DOHH2 (cell line): ENCODE measurements around the gene FASTKD1.
"Not testable (repeated sequence)": the region's sequence is repeated elsewhere in the genome, so short reads cannot be mapped to it uniquely, and the experiment has no call there.

Source experiments
- H3F3A ChIP-seq: fragments of 200-600 bp; sonication (generic), shearing (Covaris generic); 2 replicates; pipeline ENCODE4 v1.6.0; 2016; ENCODE audit warnings: antibody characterized with exemption, mild to moderate bottlenecking; ENCODE audit not compliant: control insufficient read depth, insufficient read depth
- H3K27ac ChIP-seq: fragments of 200-600 bp; sonication (generic); 2 replicates; pipeline ENCODE4 v1.5.1; 2014; ENCODE audit warnings: low read depth, mild to moderate bottlenecking, low read length, moderate library complexity
- H3K27me3 ChIP-seq: fragments of 200-600 bp; sonication (generic); 2 replicates; pipeline ENCODE4 v1.6.1; 2014; ENCODE audit warnings: mild to moderate bottlenecking, low read length, mixed read lengths; ENCODE audit not compliant: control insufficient read depth
- H3K36me3 ChIP-seq: fragments of 200-600 bp; sonication (generic); 2 replicates; pipeline ENCODE4 v1.6.1; 2014; ENCODE audit warnings: mild to moderate bottlenecking, low read length, moderate library complexity, mixed read lengths; ENCODE audit not compliant: control insufficient read depth
- H3K4me1 ChIP-seq: fragments of 200-600 bp; sonication (generic); 2 replicates; pipeline ENCODE4 v1.6.1; 2014; ENCODE audit warnings: mild to moderate bottlenecking, low read length, mixed read lengths; ENCODE audit not compliant: control insufficient read depth
- H3K4me2 ChIP-seq: fragments of 200-600 bp; sonication (generic); 2 replicates; pipeline ENCODE4 v1.6.0; 2014; ENCODE audit warnings: mild to moderate bottlenecking, low read length, moderate library complexity
- H3K4me3 ChIP-seq: fragments of 200-600 bp; sonication (generic); 2 replicates; pipeline ENCODE4 v1.5.1; 2014; ENCODE audit warnings: mild to moderate bottlenecking, low read length, mixed read lengths
- H3K79me2 ChIP-seq: fragments of 200-600 bp; sonication (generic); 2 replicates; pipeline ENCODE4 v1.6.1; 2014; ENCODE audit warnings: mild to moderate bottlenecking, low read length, mixed read lengths; ENCODE audit not compliant: control insufficient read depth
- H3K9me2 ChIP-seq: fragments of 200-600 bp; sonication (generic); replicated peaks from 2 replicates; pipeline ENCODE4 v1.6.1; 2014; ENCODE audit warnings: mild to moderate bottlenecking, low read length, mixed read lengths; ENCODE audit not compliant: control insufficient read depth
- H3K9me3 ChIP-seq: fragments of 200-600 bp; sonication (generic); 2 replicates; pipeline ENCODE4 v1.6.1; 2014; ENCODE audit warnings: antibody characterized with exemption, low read length, mixed read lengths; ENCODE audit not compliant: control insufficient read depth, insufficient read depth
- H4K20me1 ChIP-seq: fragments of 200-600 bp; sonication (generic); 2 replicates; pipeline ENCODE4 v1.6.0; 2014; ENCODE audit warnings: low read depth, mild to moderate bottlenecking, antibody characterized with exemption, low read length, moderate library complexity; ENCODE audit not compliant: control insufficient read depth, insufficient read depth
- EZH2phosphoT487 ChIP-seq: fragments of 200-600 bp; sonication (generic); IDR thresholded peaks from 2 replicates; pipeline ENCODE4 v1.6.1; 2017; ENCODE audit warnings: borderline replicate concordance, mild to moderate bottlenecking, antibody characterized with exemption, low read length, moderate library complexity, mixed read lengths
- TF ChIP-seq, protein P1 (sequence below): fragments of 200-600 bp; sonication (generic); IDR thresholded peaks from one replicate; pipeline ENCODE4 v1.5.1; 2014; ENCODE audit warnings: antibody characterized with exemption, mild to moderate bottlenecking, low read depth, low read length; ENCODE audit not compliant: poor library complexity, severe bottlenecking

Gene FASTKD1

DNA sequence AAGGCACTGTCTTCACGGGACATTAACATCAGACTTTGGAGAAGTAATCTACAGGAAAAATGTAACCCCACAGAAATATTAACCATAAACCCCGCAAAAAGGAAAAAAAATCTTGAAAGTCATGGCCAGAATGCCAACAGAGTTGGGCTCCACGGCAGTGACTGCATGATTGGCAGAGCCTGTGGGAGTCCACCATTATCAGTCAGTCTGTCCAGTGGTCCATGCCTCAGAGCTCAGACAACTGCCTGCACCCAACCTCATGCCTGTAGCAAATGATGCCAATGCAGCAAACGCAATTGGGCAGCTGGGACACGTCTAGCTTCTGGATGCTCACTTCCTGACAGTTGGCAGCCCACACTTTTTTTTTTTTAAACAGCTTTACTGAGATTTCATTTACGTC lies 5.4 kb upstream of the FASTKD1 start:
- Histone ChIP-seq H3K9me2 (no peaks in the 10 kb centered on the region), H3K79me2 (peaks cover 3% of the 10 kb centered on the region; the same call in 1 of the 2 replicates), H3K4me1 (peaks cover 3% of the 10 kb centered on the region), H3K27ac (no peak overlapping the region), H3K36me3 (no peaks in the 10 kb centered on the region), H3K4me2 (no peak overlapping the region), H3K4me3 (no peak overlapping the region), H3F3A (no peaks in the 10 kb centered on the region), H3K27me3 (peaks cover 17% of the 10 kb centered on the region), H3K9me3 (peaks cover 3% of the 10 kb centered on the region; the same call in 1 of the 2 replicates), H4K20me1 (no peaks in the 10 kb centered on the region)
- TF ChIP-seq, protein P1, sequence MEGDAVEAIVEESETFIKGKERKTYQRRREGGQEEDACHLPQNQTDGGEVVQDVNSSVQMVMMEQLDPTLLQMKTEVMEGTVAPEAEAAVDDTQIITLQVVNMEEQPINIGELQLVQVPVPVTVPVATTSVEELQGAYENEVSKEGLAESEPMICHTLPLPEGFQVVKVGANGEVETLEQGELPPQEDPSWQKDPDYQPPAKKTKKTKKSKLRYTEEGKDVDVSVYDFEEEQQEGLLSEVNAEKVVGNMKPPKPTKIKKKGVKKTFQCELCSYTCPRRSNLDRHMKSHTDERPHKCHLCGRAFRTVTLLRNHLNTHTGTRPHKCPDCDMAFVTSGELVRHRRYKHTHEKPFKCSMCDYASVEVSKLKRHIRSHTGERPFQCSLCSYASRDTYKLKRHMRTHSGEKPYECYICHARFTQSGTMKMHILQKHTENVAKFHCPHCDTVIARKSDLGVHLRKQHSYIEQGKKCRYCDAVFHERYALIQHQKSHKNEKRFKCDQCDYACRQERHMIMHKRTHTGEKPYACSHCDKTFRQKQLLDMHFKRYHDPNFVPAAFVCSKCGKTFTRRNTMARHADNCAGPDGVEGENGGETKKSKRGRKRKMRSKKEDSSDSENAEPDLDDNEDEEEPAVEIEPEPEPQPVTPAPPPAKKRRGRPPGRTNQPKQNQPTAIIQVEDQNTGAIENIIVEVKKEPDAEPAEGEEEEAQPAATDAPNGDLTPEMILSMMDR, result no peak
- no peak for TF ChIP-seq EZH2phosphoT487

DNA sequence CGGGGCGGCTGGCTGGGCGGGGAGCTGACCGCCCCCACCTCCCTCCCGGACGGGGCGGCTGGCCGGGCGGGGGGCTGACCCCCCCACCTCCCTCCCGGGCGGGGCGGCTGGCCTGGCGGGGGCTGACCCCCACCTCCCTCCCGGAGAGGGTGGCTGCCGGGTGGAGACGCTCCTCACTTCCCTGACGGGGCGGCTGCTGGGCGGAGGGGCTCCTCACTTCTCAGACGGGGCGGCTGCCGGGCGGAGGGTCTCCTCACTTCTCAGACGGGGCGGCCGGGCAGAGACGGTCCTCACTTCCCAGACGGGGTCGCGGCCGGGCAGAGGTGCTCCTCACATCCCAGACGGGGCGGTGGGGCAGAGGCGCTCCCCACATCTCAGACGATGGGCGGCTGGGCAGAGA lies 1.6 kb upstream of the FASTKD1 start:
- H3K36me3 ChIP-seq, H3K9me2 ChIP-seq, H3K4me1 ChIP-seq, H3K4me3 ChIP-seq, H3K9me3 ChIP-seq, H3F3A ChIP-seq, H4K20me1 ChIP-seq, H3K27ac ChIP-seq, H3K4me2 ChIP-seq: not testable (repeated sequence)
- Histone ChIP-seq H3K79me2 (peaks cover 28% of the 10 kb centered on the region), H3K27me3 (peaks cover 17% of the 10 kb centered on the region)

DNA sequence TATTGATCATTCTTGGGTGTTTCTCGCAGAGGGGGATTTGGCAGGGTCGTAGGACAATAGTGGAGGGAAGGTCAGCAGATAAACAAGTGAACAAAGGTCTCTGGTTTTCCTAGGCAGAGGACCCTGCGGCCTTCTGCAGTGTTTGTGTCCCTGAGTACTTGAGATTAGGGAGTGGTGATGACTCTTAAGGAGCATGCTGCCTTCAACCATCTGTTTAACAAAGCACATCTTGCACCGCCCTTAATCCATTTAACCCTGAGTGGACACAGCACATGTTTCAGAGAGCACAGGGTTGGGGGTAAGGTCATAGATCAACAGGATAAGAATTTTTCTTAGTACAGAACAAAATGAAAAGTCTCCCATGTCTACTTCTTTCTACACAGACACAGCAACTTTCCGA lies 874 bp upstream of the FASTKD1 start:
- Histone ChIP-seq H3K79me2 (peaks cover 31% of the 10 kb centered on the region), H3K27me3 (peaks cover 15% of the 10 kb centered on the region)
- H4K20me1 ChIP-seq, H3K36me3 ChIP-seq, H3K27ac ChIP-seq, H3K9me3 ChIP-seq, H3F3A ChIP-seq, H3K4me1 ChIP-seq, H3K9me2 ChIP-seq, H3K4me3 ChIP-seq, H3K4me2 ChIP-seq: not testable (repeated sequence)

DNA sequence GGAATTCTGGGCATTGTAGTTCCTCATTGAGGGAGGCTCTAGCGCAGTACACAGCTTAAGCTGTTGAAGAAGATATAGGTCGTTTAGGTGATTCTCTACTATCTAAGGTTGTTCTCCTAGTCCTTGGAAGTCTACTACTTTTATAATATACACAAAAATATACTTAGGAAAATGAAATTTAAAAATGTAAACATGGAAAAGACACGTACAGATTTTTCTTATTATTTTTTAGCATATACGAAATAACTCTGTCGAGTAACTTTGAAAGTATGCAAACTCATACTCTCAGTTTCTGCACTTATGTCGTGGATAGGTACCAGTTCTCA lies 272 bp upstream of the FASTKD1 start:
- Histone ChIP-seq H3F3A (no peaks in the 10 kb centered on the region), H3K9me3 (no peaks in the 10 kb centered on the region), H3K27me3 (peaks cover 10% of the 10 kb centered on the region), H3K79me2 (peaks cover 31% of the 10 kb centered on the region), H4K20me1 (no peaks in the 10 kb centered on the region), H3K9me2 (no peaks in the 10 kb centered on the region), H3K4me2 (peak overlapping the region; percentile 84), H3K27ac (no peak overlapping the region), H3K36me3 (peaks cover 4% of the 10 kb centered on the region; the same call in 1 of the 2 replicates), H3K4me3 (peak overlapping the region; percentile 82), H3K4me1 (peaks cover 10% of the 10 kb centered on the region)
- no peak for TF ChIP-seq EZH2phosphoT487
- TF ChIP-seq, protein P1, result no peak
